IMR-90 (cell line): Measurements from ENCODE around the gene DOCK4. TPM values are rescaled to one million over a fixed set of nuclear protein-coding genes. Genes with fewer than 3 reads are reported as not detected.

Source experiments
- ATAC-seq: fragments of 200-7000 bp; cut with Tn5 transposase; 2 replicates; pipeline ENCODE4 v1.9.1; 2020; ENCODE audit warnings: low read depth, mild to moderate bottlenecking, moderate library complexity
- BruUV-seq: library from RNA; stranded (reverse); fragments of 400-500 nt; replicated peaks from 2 replicates; lab custom pipeline; 2021; lab: Mats Ljungman, UMichigan
- CTCF ChIA-PET: fragments of 300-600 bp; formaldehyde crosslinking; extraction: SDS; loops from one replicate; lab custom pipeline; 2021; ENCODE audit warnings: antibody characterized with exemption; lab: Yijun Ruan, JAX
- POLR2A ChIA-PET: fragments of 300-600 bp; sonication (Branson Sonifier 250); formaldehyde crosslinking; loops from one replicate; lab custom pipeline; 2022; ENCODE audit warnings: antibody characterized with exemption; ENCODE audit not compliant: unreplicated experiment; lab: Charles Lee
- DNase-seq: peaks from one replicate; pipeline ENCODE4 v3.0.0; 2013
- H2AFZ ChIP-seq: replicated peaks from 2 replicates; pipeline ENCODE3; 2013; ENCODE audit warnings: low read length, mild to moderate bottlenecking; ENCODE audit not compliant: poor library complexity
- H2AK5ac ChIP-seq: 2 replicates; pipeline ENCODE4 v1.6.1; 2013; ENCODE audit warnings: low read depth, low read length, inconsistent platforms
- H2AK9ac ChIP-seq: replicated peaks from 2 replicates; pipeline ENCODE3; 2013; ENCODE audit warnings: mild to moderate bottlenecking, low read depth, low read length, moderate library complexity; ENCODE audit not compliant: poor library complexity
- H2BK120ac ChIP-seq: 2 replicates; pipeline ENCODE4 v1.6.1; 2013; ENCODE audit warnings: low read depth, low read length, inconsistent platforms
- H2BK15ac ChIP-seq: 3 replicates; pipeline ENCODE4 v1.6.1; 2013; ENCODE audit warnings: low read depth, low read length, inconsistent platforms
- H2BK20ac ChIP-seq: 2 replicates; pipeline ENCODE4 v1.6.1; 2013; ENCODE audit warnings: low read depth, mild to moderate bottlenecking, inconsistent platforms, low read length, moderate library complexity
- H2BK5ac ChIP-seq: 2 replicates; pipeline ENCODE4 v1.6.1; 2013; ENCODE audit warnings: mild to moderate bottlenecking, low read depth, low read length, inconsistent platforms; ENCODE audit not compliant: poor library complexity, severe bottlenecking
- H3K14ac ChIP-seq: replicated peaks from 2 replicates; pipeline ENCODE4 v1.6.1; 2013; ENCODE audit warnings: low read depth, low read length, inconsistent platforms
- H3K18ac ChIP-seq: 2 replicates; pipeline ENCODE4 v1.6.1; 2013; ENCODE audit warnings: low read depth, low read length, control low read depth
- H3K23ac ChIP-seq: 2 replicates; pipeline ENCODE4 v1.6.1; 2013; ENCODE audit warnings: low read depth, low read length, inconsistent platforms
- H3K27ac ChIP-seq: 2 replicates; pipeline ENCODE4 v1.5.1; 2013; ENCODE audit warnings: mild to moderate bottlenecking, control low read depth, low read length; ENCODE audit not compliant: insufficient read depth
- H3K27me3 ChIP-seq: 2 replicates; pipeline ENCODE4 v1.6.1; 2013; ENCODE audit warnings: low read length; ENCODE audit not compliant: control insufficient read depth, insufficient read depth
- H3K36me3 ChIP-seq: 2 replicates; pipeline ENCODE4 v1.6.1; 2013; ENCODE audit warnings: low read length, mixed read lengths; ENCODE audit not compliant: control insufficient read depth, insufficient read depth
- H3K4ac ChIP-seq: 2 replicates; pipeline ENCODE4 v1.6.1; 2013; ENCODE audit warnings: low read depth, low read length, inconsistent platforms
- H3K4me1 ChIP-seq: 2 replicates; pipeline ENCODE4 v1.6.1; 2013; ENCODE audit warnings: low read length, mixed read lengths; ENCODE audit not compliant: control insufficient read depth, insufficient read depth
- H3K4me2 ChIP-seq: 2 replicates; pipeline ENCODE4 v1.6.1; 2013; ENCODE audit warnings: low read depth, mild to moderate bottlenecking, control low read depth, low read length, moderate library complexity
- H3K4me3 ChIP-seq: 2 replicates; pipeline ENCODE4 v1.5.1; 2013; ENCODE audit warnings: low read depth, mild to moderate bottlenecking, control low read depth, low read length, moderate library complexity; ENCODE audit not compliant: insufficient read depth
- H3K56ac ChIP-seq: 2 replicates; pipeline ENCODE4 v1.6.1; 2013; ENCODE audit warnings: low read length, inconsistent platforms; ENCODE audit not compliant: insufficient read depth; ENCODE audit errors: extremely low read depth
- H3K79me1 ChIP-seq, 2 experiments: 2 replicates each; pipeline ENCODE4 v1.6.1; 2013; ENCODE audit warnings: low read length in 2 of 2, inconsistent platforms in 1 of 2, low read depth in 1 of 2
- H3K9ac ChIP-seq: 2 replicates; pipeline ENCODE4 v1.6.1; 2013; ENCODE audit warnings: low read depth, low read length, control low read depth
- H3K9me1 ChIP-seq: 2 replicates; pipeline ENCODE4 v1.6.1; 2013; ENCODE audit warnings: low read length, inconsistent platforms; ENCODE audit not compliant: insufficient read depth
- H3K9me3 ChIP-seq: 2 replicates; pipeline ENCODE4 v1.6.1; 2013; ENCODE audit warnings: low read length; ENCODE audit not compliant: control insufficient read depth, insufficient read depth
- H4K20me1 ChIP-seq: 2 replicates; pipeline ENCODE4 v1.6.1; 2013; ENCODE audit warnings: low read length, inconsistent platforms; ENCODE audit not compliant: insufficient read depth
- H4K5ac ChIP-seq: 2 replicates; pipeline ENCODE4 v1.6.1; 2013; ENCODE audit warnings: mild to moderate bottlenecking, low read depth, low read length, control low read depth
- H4K8ac ChIP-seq, 2 experiments: 2 replicates each; pipeline ENCODE4 v1.6.1; 2013; ENCODE audit warnings: low read depth in 2 of 2, low read length in 2 of 2, control low read depth in 1 of 2, inconsistent platforms in 1 of 2
- H4K91ac ChIP-seq: 2 replicates; pipeline ENCODE4 v1.6.1; 2013; ENCODE audit warnings: low read depth, low read length, inconsistent platforms; ENCODE audit not compliant: insufficient read depth
- SMC3 ChIP-seq: fragments of 150-350 bp; IDR thresholded peaks from 2 replicates; pipeline ENCODE4 v1.6.1; 2016; ENCODE audit warnings: low read depth, mild to moderate bottlenecking, antibody characterized with exemption, low read length, moderate library complexity
- WGBS, 2 experiments: methylation state at CpG; one replicate each; pipeline versions ENCODE4 v1.1.5 to v1.1.7; 2013; ENCODE audit warnings: missing lambda C conversion rate in 2 of 2; ENCODE audit not compliant: insufficient read length in 1 of 2; ENCODE audit errors: extremely low coverage in 2 of 2; 5-methylcytosine and 5-hydroxymethylcytosine counted together
- dilution Hi-C: fragments of 300-500 bp; cut with HindIII; formaldehyde crosslinking; loops from one replicate; pipeline ENCODE4 v1.14.3; 2018; ENCODE audit warnings: low sequenced_read_pairs; ENCODE audit not compliant: unreplicated experiment
- in situ Hi-C: fragments of 300-500 bp; cut with MboI; formaldehyde crosslinking; loops from 3 replicates; pipeline ENCODE4 v1.14.3; 2019; ENCODE audit warnings: low sequenced_read_pairs, inconsistent platforms, mixed read lengths
- intact Hi-C: fragments of 100-400 bp; cut with micrococcal nuclease; formaldehyde crosslinking; loops from 2 replicates; pipeline ENCODE4 v1.10.0; 2022
- polyA plus RNA-seq, 3 experiments: library from polyadenylated mRNA; depleted of rRNA; stranded (reverse); fragments of >200 nt; gene quantifications; 2 replicates each; pipeline ENCODE4 v1.2.3, GENCODE V29; 2012; ENCODE audit warnings: low replicate concordance in 1 of 3
- total RNA-seq: library from RNA; depleted of rRNA; stranded (reverse); fragments of >200 nt; gene quantifications from 2 replicates; pipeline ENCODE4 v1.2.3, GENCODE V29; 2012

DOCK4 gene
- total and polyA plus RNA-seq, 2 of the 4 experiments (the other 2 are of a cell fraction) = 4.4 to 12.2 TPM

GRCh38 chr7:112059675-112060074 lies 146.5 kb downstream of the DOCK4 start:
- no peak overlapping the region for H2BK120ac ChIP-seq
- H3K79me1 ChIP-seq = peaks cover 5 to 7% of the 10 kb centered on the region in 2 experiments
- H3K27ac ChIP-seq = no peak overlapping the region
- no peak for TF ChIP-seq SMC3
- no peak overlapping the region for H2AFZ ChIP-seq
- no peaks in the 10 kb centered on the region for H3K27me3 ChIP-seq
- CTCF ChIA-PET = no interaction called here
- in situ Hi-C loops = no loop called here
- H3K4ac ChIP-seq = no peak overlapping the region
- no peak for DNase-seq
- no peak overlapping the region for H4K91ac ChIP-seq
- no TSS peak for BruUV-seq
- no CpG with 5 or more reads among the region's 1 CpG for WGBS, 2 experiments
- H2BK15ac ChIP-seq = no peak overlapping the region
- H3K23ac ChIP-seq = no peak overlapping the region
- H3K4me1 ChIP-seq = no peaks in the 10 kb centered on the region
- H3K4me2 ChIP-seq = no peak overlapping the region
- intact Hi-C loops = no loop called here
- no peak overlapping the region for H3K14ac ChIP-seq
- H3K56ac ChIP-seq = no peak overlapping the region
- no peaks in the 10 kb centered on the region for H3K9me1 ChIP-seq
- H3K9me3 ChIP-seq = no peaks in the 10 kb centered on the region
- H3K36me3 ChIP-seq = no peaks in the 10 kb centered on the region
- H3K4me3 ChIP-seq = no peak overlapping the region
- H4K8ac ChIP-seq = no peak overlapping the region
- H2BK5ac ChIP-seq = no peak overlapping the region
- dilution Hi-C loops = no loop called here
- H2AK9ac ChIP-seq = no peak overlapping the region
- no peak overlapping the region for H3K18ac ChIP-seq
- no peak for ATAC-seq
- H4K20me1 ChIP-seq = no peaks in the 10 kb centered on the region
- H2AK5ac ChIP-seq = no peak overlapping the region
- H2BK20ac ChIP-seq = no peak overlapping the region
- POLR2A ChIA-PET = no interaction called here
- no peak overlapping the region for H4K5ac ChIP-seq
- H3K9ac ChIP-seq = no peak overlapping the region
